Esophagus muscularis mucosa (tissue), 4 donors: Measurements from ENCODE around the gene FOXRED2. TPM values are rescaled to one million over a fixed set of nuclear protein-coding genes. Genes with fewer than 3 reads are reported as not detected.
A peak's percentile ranks its signal among the peaks of the same experiment; 100 is the strongest.

Experiments used
- DNase-seq: peaks from one replicate; pipeline ENCODE4 v3.0.0-alpha.2; 2017; ENCODE audit errors: extremely low spot score
- H3K27ac ChIP-seq, 4 donors: fragments of 200-600 bp; sonication (generic); replicated peaks in 1 of 4; 1 replicate in 3 of 4; 2 replicates in 1 of 4; pipeline ENCODE4 v1.5.1; 2016 to 2019; ENCODE audit warnings: mild to moderate bottlenecking in 1 of 4
- H3K27me3 ChIP-seq, 4 donors: fragments of 200-600 bp; sonication (generic); one replicate each; pipeline versions ENCODE4 v1.5.1 to v1.6.0; 2016 to 2019
- H3K36me3 ChIP-seq, 4 donors: fragments of 200-600 bp; sonication (generic); one replicate each; pipeline ENCODE4 v1.5.1; 2016 to 2019
- H3K4me1 ChIP-seq, 4 donors: fragments of 200-600 bp; sonication (generic); one replicate each; pipeline ENCODE4 v1.5.1; 2016 to 2019
- H3K4me3 ChIP-seq, 4 donors: fragments of 200-600 bp; sonication (generic); 1 replicate in 2 of 4; 2 replicates in 2 of 4; pipeline ENCODE4 v1.5.1; 2016 to 2019; ENCODE audit warnings: mild to moderate bottlenecking in 4 of 4, moderate library complexity in 1 of 4
- H3K9me3 ChIP-seq, 4 donors: fragments of 200-600 bp; sonication (generic); 1 replicate in 3 of 4; 2 replicates in 1 of 4; pipeline ENCODE4 v1.5.1; 2016 to 2019
- EP300 ChIP-seq: sonication (generic); formaldehyde crosslinking; IDR thresholded peaks from one replicate; pipeline ENCODE4 v1.6.1; 2017; ENCODE audit warnings: antibody characterized with exemption
- POLR2A ChIP-seq: fragments of 450-650 bp; IDR thresholded peaks from one replicate; pipeline ENCODE4 v1.6.1; 2017; ENCODE audit warnings: antibody characterized with exemption, moderate library complexity, mild to moderate bottlenecking, low read depth
- POLR2AphosphoS5 ChIP-seq, 2 donors: sonication (generic); formaldehyde crosslinking; IDR thresholded peaks; one replicate each; pipeline ENCODE4 v1.6.1; 2017; ENCODE audit warnings: antibody characterized with exemption in 2 of 2
- WGBS: methylation state at CpG from one replicate; pipeline ENCODE4 v1.1.5; 2018; 5-methylcytosine and 5-hydroxymethylcytosine counted together
- intact Hi-C: fragments of 100-400 bp; cut with DNase I; formaldehyde crosslinking; loops from one replicate; pipeline ENCODE4 v1.15.1; 2023
- total RNA-seq, 4 donors: library from RNA; depleted of rRNA; stranded (reverse); fragments of >200 nt; gene quantifications; one replicate each; pipeline versions ENCODE4 v1.1.0 to v1.2.1, GENCODE V29; 2016
- TF ChIP-seq, protein P1 (sequence below), 3 experiments: fragments of 200-600 bp in 2 of 3; fragments of 450-650 bp in 1 of 3; sonication (generic) in 2 of 3; IDR thresholded peaks; one replicate each; pipeline ENCODE4 v1.5.1; 2017 to 2019; ENCODE audit warnings: antibody characterized with exemption in 3 of 3, mild to moderate bottlenecking in 2 of 3, moderate library complexity in 1 of 3

FOXRED2 gene
- total RNA-seq, 4 donors from 2014 or later, result 4.6 to 12.5 (median 5.4) TPM

DNA sequence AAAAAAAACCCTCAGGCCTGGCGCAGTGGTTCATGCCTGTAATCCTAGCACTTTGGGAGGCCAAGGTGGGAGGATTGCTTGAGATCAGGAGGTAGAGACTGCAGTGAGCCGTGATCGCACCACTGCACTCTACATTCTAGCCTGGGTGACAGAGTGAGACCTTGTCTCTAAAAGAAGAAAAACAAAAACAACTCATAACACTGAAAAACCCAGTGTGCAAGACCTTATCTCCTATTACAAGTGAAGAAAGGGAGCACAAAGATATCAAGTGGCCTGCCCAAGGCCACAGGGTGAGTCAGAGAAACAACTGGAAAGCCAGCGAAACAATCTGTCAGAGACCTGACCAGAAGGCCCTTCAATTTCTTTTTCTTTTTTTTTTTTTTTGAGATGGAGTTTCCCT is 27.9 kb downstream of the FOXRED2 start:
- TF ChIP-seq POLR2AphosphoS5 (IDR thresholded peaks at IDR 0.05), result no peak
- TF ChIP-seq POLR2A, result no peak
- TF ChIP-seq, protein P1, sequence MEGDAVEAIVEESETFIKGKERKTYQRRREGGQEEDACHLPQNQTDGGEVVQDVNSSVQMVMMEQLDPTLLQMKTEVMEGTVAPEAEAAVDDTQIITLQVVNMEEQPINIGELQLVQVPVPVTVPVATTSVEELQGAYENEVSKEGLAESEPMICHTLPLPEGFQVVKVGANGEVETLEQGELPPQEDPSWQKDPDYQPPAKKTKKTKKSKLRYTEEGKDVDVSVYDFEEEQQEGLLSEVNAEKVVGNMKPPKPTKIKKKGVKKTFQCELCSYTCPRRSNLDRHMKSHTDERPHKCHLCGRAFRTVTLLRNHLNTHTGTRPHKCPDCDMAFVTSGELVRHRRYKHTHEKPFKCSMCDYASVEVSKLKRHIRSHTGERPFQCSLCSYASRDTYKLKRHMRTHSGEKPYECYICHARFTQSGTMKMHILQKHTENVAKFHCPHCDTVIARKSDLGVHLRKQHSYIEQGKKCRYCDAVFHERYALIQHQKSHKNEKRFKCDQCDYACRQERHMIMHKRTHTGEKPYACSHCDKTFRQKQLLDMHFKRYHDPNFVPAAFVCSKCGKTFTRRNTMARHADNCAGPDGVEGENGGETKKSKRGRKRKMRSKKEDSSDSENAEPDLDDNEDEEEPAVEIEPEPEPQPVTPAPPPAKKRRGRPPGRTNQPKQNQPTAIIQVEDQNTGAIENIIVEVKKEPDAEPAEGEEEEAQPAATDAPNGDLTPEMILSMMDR (IDR thresholded peaks at IDR 0.05), result no peak
- TF ChIP-seq EP300, result no peak
- Histone ChIP-seq H3K4me3 (no peak overlapping the region), H3K36me3 (peaks cover 21 to 67% (median 59%) of the 10 kb centered on the region in 4 donors), H3K27ac (peak overlapping the region in 2 of 4 donors; percentile 39 to 97), H3K27me3 (no peaks in the 10 kb centered on the region), H3K4me1 (peaks cover 28 to 49% (median 37%) of the 10 kb centered on the region in 4 donors), H3K9me3 (no peaks in the 10 kb centered on the region)
- 95% methylated on average over 4 of the region's 4 CpGs for WGBS
- intact Hi-C loops, result no loop called here
- no peak for DNase-seq

DNA sequence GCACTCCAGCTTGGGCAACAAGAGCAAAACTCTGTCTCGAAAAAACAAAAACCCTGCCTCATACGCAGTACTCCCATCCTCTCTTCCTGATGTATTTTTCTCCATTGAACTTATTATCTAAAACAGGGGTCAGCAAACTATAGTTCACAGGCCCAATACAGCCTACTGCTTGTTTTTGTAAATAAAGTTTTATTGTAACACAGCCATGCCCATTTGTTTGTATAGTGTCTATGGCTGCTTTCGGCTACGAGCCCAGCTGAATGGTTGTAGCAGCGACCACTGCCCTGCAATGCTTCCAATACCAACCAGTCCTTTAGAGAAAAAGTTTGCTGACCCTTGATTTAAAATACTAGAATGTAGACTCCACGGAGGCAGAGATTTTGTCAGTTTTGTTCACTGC is 31.5 kb downstream of the FOXRED2 start:
- Histone ChIP-seq H3K27me3 (no peaks in the 10 kb centered on the region), H3K4me3 (no peak overlapping the region), H3K27ac (peak overlapping the region; percentile 89 to 97 (median 92)), H3K4me1 (peaks cover 22 to 72% (median 56%) of the 10 kb centered on the region in 4 donors), H3K9me3 (no peaks in the 10 kb centered on the region), H3K36me3 (peaks cover 21 to 96% (median 81%) of the 10 kb centered on the region in 4 donors)
- WGBS, result 98% methylated on average over 6 of the region's 6 CpGs
- no peak for DNase-seq
- no peak for TF ChIP-seq POLR2A
- TF ChIP-seq POLR2AphosphoS5 (IDR thresholded peaks at IDR 0.05), result no peak
- no peak for TF ChIP-seq EP300
- TF ChIP-seq, protein P1 (IDR thresholded peaks at IDR 0.05), result no peak
- intact Hi-C loops, result no loop called here

DNA sequence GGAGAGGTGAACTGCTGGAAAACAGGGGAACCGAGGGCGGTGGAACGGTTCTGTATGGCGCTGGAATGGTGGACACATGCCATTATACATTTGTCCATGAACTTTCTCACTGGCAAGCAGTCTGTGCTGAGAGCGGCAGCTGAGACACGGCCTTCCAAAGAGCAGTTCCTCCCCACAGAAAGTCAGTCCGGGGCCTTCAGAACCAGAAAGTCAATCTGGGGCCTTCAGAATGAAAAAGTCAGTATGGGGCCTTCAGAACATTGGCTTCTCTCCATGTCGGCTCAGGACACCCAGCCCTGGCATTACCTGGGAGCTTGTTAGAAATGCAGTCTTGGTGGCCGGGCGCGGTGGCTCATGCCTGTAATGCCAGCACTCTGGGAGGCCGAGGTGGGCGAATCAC is 34.2 kb downstream of the FOXRED2 start:
- TF ChIP-seq, protein P1 (IDR thresholded peaks at IDR 0.05), result no peak
- no peak for TF ChIP-seq EP300
- no peak for TF ChIP-seq POLR2A
- no peak for TF ChIP-seq POLR2AphosphoS5 (IDR thresholded peaks at IDR 0.05)
- intact Hi-C loops, result no loop called here
- Histone ChIP-seq H3K27me3 (no peaks in the 10 kb centered on the region), H3K9me3 (no peaks in the 10 kb centered on the region), H3K36me3 (peaks cover 17 to 69% (median 59%) of the 10 kb centered on the region in 4 donors), H3K4me1 (peaks cover 39 to 82% (median 69%) of the 10 kb centered on the region in 4 donors), H3K27ac (peak overlapping the region; percentile 89 to 97 (median 92)), H3K4me3 (peak overlapping the region; percentile 29 to 46 (median 40))
- 57% methylated on average over 10 of the region's 13 CpGs for WGBS
- DNase-seq, result no peak

DNA sequence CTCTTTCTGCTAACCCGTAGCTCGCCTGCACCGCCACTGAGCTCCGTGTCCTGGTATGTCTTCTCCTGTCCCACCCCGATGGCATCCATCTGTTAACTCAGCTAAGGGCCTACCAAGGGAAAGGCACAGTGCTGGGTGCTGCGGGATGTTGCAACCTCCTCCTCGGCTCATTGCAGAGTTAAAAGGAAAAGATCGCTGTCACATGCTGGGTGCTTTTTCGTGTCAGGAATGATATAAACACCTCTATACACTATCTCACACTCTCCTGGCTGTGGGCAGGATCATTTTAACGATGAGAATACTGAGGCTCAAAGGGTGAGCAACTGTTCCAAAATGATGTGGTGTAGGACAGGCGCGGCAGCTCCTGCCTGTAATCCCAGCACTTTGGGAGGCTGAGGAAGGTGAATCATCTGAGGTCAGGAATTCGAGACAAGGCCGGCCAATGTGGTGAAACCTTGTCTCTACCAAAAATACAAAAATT is 35.5 kb downstream of the FOXRED2 start:
- no peaks in the 10 kb centered on the region for H3K27me3 ChIP-seq
- H3K27ac ChIP-seq, result peak overlapping the region; percentile 89 to 97 (median 92)
- WGBS, result 53% methylated on average over 14 of the region's 14 CpGs
- intact Hi-C loops, result loop anchor here (2.0 kb wide), 1 partner anchor 171 kb away; no protein-coding TSS in a partner anchor
- TF ChIP-seq POLR2A (peak; percentile 18), POLR2AphosphoS5 (IDR thresholded peaks at IDR 0.05) (peak; percentile 4 to 71), EP300 (peak; percentile 4)
- TF ChIP-seq, protein P1 (IDR thresholded peaks at IDR 0.05), result no peak
- no peaks in the 10 kb centered on the region for H3K9me3 ChIP-seq
- DNase-seq, result no peak
- H3K4me1 ChIP-seq, result peaks cover 48 to 95% (median 82%) of the 10 kb centered on the region in 4 donors
- peaks cover 12 to 56% (median 50%) of the 10 kb centered on the region in 4 donors for H3K36me3 ChIP-seq
- peak overlapping the region; percentile 34 to 46 (median 40) for H3K4me3 ChIP-seq

DNA sequence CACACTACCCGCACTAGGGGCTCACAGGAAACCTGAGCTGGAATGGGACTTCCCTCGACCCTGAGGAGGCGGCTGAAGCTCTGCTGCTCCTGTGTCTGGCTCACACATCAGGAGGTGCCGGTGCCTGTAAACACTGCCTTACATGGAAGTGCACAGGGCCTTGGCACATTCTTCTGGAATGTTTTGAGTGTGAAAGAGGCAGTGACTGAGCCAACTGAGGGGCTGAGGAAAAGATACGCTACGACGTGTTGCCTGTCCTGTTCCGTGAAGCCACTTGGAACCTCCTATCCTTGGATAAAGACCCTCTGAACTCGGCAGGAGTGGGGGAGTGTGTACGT is 35.9 kb downstream of the FOXRED2 start:
- H3K4me1 ChIP-seq, result peaks cover 52 to 99% (median 86%) of the 10 kb centered on the region in 4 donors
- peak overlapping the region; percentile 89 to 97 (median 92) for H3K27ac ChIP-seq
- H3K9me3 ChIP-seq, result no peaks in the 10 kb centered on the region
- intact Hi-C loops, result loop anchor here (2.0 kb wide), 1 partner anchor 170 kb away; no protein-coding TSS in a partner anchor
- peak overlapping the region; percentile 34 to 46 (median 40) for H3K4me3 ChIP-seq
- TF ChIP-seq EP300 (peak; percentile 19), POLR2A (no peak), POLR2AphosphoS5 (IDR thresholded peaks at IDR 0.05) (peak; percentile 85 to 89)
- TF ChIP-seq, protein P1 (IDR thresholded peaks at IDR 0.05), result no peak
- 40% methylated on average over 6 of the region's 10 CpGs for WGBS
- no peak for DNase-seq
- peaks cover 7 to 52% (median 46%) of the 10 kb centered on the region in 4 donors for H3K36me3 ChIP-seq
- H3K27me3 ChIP-seq, result no peaks in the 10 kb centered on the region
